Suppressor macrophage treated with lipopolysaccharide for 1 hour (primary cell): Measurements from ENCODE around the gene PLXNB1.

ENCODE experiments used
- DNase-seq, 3 donors: peaks; one replicate each; pipeline ENCODE4 v3.0.0-alpha.2; 2020 to 2022

PLXNB1 gene

DNA sequence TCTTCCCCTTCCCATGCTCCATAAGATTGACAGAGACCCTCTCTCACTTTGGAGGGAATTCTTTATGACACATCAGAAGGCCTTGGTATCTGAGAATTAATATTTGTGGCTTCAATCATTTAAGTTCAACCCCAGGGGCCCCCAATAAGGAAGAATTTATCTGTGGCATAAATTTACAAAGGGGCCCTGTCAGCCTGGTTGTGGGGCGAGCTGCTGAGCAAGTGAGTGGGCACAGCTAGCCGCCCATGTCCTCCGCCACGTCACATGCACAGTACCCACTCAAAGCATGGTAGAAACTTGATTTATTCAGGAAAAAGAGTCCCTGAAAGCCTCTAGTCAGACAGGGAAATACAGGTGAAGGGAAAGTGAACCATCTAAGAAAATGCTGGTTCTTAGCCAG, 13.3 kb downstream of the PLXNB1 start:
- no peak for DNase-seq

DNA sequence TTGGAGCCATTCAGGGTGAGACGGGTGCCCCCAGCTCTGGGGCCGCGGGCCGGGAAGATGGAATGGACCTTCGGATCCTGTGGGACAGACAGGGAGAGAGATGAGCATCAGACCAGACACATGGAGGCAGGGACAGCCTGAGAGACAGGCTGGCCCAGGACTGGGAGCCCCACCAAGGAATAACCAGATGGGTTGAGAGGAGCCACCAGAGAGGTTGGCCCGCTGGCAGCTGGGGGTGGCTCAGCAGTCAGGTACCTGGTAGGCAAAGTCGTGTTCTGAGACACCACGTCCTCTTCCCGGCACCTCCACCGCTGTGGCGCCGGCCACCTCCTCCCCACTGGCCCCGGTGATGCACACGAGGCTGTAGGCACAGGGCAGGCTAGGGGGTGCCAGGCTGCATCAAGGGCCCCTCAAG, 13.8 kb downstream of the PLXNB1 start:
- no peak for DNase-seq

DNA sequence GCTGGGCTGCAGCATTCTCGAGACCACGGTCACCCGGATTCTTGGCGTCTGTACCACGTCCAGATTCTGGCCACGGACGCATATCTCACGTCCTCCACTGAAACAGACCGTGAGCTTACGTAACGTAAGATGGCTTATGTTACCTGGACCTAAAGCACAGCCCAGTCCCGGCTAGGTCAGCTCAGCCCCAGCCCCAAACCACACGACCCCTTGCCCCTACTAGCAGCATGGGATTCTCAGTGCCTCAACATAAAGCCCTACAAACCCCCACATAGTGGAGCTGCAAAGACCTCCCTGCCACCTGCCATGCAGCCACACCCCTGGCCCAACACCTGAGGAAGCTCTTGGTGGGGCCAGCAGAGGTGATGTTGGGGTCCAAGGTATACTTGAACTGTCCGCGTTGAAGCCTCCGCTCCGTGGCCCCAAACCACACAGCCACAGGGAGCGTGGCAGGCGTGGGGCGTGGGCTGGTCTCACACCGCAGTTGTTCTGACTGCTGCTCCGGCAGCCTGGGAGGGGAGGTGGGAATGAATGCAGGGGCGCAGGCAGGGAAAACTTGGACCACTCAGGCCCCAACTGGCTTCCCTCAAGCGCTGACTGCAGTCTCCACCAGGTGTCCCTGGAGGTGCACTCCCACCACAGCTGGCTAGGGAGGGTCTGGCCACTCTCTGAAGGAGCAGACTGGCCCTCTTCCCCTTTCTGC, 14.5 kb downstream of the PLXNB1 start:
- DNase-seq = no peak

DNA sequence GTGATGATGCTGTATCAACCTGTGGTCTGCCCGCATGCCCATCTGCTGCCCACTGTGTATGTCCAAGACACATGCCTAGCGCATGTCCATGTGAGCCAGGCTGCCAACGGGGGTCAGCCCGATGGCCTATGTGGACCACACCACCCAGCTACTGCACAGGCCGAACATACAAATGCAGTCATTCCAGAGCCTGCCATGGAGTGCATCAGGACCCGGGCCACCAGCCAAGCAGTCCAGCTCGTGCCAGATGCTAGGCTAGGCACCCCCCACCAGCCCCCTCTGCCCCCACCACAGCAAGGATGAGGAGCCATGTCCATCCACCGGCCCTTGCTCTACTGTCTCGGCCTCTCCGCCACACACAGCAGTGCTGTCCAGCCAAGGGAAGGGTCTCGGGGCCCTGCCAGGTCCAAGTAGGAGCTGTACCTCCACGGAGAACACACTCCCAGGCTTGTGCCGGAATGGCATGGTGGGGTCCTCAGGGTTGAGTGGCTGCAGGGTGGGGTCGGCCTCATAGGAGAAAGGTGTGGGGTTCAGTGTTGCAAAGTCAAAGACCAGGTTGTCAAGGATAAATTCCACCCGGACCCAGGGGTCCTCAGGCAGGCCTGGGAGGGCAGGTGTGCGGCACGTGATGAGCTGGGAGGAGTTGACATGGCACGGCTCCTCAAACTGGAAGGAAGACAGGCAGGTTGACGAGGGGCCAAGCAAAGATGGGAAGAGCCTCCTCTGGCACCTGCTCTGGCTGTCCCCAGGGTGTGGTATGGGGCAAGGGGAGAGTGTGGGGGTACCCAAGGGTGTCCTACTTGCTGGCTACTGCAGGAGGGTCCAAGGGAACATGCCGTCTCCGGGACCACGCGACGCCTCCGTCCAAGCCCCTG, 15.3 kb downstream of the PLXNB1 start:
- DNase-seq = no peak

DNA sequence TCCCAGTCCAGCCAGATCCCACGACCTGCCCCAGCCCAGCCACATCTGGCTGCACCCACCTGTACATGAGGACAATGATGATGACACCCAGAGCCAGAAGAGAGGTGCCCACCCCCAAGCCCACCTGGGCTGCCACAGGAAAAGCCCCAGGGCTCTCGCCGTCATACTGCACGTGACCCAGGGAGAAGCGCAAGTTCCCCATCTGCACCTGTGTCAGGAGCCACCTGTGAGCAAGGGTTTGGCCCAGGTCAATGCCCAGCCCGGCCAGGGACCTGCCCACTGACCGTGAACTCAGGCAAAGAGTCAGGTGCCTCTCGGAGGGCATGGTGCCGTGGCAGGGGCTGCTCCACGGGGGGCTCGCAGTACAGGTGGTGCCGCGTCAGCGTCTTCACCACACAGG, 16.3 kb downstream of the PLXNB1 start:
- no peak for DNase-seq

DNA sequence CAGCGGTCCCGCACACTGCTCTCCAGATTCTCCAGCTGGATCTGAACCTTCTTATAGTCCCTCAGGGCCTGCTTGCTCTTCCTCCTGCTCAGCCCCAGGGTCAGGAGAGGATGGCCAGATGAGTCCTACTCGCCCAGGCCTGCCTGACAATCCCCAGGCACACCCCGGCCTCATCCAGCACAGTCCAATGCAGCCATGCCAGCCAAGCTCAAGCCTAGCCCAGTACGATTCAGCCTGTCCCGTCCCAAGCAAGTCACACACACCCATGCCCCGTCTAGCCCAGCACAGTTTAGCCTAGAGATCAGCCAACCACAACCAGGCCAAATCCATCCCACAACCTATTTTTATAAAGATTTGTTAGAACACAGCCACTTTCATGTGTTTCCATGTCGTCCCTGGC, 16.8 kb downstream of the PLXNB1 start:
- no peak for DNase-seq

DNA sequence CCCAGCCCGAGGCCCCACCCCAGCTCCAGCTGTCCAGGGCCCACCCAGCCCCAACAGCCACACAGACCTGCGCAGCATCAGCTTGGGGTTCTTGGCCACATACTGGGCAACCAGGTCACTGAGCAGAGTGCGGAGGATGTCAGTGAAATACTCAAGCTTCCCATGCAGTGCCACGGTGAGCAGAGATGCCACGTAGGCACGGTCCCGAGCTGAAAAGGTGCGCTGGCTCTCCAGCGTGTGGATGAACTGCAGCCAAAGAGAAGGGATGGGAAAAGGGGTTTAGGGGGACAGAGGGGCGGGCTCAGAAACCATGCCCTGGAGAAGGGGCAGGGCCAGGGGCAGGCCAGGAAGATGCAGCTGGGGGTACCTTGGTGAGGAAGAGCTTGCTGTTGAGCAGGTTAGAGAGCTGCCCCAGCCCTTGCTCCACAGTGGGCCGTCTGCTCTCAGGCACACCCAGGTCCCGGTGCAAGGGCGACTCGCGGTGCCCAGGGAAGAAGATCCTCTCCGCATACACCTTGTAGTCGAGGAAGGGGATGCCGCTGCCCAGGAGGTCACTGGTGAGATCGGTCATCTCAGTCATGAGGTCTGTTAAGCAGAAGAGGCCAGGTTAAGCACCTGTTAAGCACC, 17.4 kb downstream of the PLXNB1 start:
- DNase-seq = no peak

DNA sequence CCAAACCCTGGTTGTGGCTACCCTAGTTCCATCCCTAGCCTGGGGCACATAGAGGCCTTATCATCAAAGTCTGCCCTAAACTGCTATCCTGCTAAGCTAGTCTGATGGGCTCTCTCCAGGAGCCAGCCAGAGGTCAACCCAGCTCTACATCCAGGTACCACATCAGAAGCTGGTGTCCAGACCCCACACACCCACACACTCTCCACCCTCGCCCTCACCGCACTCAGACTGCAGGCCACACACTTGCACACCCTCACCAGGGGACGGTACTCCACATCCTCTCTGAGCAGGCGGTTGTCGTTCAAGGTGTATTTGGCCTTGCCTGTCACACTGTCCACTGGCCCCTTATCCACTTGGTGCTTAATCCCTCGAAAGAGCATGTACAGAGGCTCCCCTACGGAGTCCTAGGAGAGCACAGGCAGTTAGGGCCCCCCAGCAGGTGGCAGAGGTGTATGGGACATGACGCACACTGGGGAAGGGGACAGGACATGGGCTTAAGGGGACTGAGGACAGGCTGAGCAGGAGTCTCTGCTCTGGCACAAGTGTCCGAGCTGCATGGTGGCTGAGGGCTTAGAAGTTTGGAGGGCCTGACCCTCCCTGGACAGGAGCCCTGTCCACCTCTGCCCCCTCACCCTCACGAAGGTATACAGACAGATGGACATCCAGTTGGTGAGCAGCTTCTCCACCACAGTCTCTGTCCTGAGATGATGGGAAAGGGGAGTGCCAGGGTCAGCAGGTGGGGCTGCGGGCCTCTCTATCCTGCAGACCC, 18.1 kb downstream of the PLXNB1 start:
- no peak for DNase-seq

DNA sequence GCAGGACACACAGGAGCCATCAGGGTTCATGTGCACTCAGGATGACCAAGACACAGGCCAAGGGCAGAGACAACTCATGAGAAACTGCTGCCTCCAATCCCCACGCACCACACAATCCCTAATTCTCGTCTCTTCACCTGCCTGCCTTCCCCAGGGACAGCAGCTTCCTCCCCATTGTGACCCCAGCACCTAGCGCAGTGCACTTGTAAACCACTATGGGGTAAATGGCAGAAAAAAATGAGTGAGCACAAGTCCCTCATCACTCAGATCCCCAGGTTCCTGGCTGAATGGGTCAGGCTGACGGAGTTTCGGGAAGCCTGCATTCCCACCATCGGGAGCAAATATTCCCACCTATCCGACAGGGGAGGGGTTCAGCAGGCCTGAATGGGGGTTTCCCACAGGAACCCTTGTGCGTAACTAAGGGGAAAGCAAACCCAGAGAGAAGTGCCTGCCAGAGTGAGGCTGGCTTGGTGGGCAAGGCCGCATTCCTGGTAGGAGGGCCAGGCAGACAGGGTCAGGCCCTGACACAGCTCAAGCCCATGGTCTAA, 18.8 kb downstream of the PLXNB1 start:
- DNase-seq = no peak

DNA sequence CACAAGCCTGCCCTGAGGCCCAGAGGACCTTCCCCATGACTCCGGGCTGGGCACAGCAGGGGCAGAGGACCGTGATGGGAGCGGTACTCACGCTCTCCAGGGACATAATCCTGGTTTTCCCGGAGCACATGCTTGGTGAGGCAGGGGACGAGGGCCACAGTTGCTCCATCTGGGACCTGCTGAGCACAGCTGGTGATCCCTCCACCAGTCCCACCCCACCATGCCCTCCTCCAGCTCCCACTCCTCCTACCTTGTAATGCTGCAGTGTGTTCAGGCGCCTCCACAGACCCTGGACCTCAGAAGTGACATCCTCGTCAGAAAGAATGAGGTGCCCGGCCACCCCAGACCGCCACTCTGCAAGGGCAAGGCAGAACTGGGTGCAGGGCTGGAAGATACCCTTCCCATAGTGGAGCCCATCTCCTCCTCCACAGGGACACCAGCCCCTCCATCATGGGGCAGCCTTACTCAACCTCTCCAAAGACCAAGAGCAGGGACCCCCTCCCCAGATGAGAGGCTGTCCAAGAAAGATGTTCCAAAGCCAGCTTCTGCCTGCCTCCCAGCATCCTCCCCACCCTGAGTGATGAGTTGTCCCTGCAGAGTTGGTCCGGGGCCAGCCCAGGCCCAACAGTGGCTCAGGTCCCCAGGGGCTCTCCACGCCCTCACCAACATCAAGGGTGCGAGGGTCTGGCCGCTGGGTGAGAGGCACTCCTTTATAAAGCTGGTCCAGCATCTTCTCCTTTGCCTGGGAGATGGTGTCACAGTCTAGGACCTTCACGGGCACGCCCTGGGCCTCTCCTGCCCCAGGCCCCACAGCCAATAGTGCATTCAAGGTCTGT, 19.5 kb downstream of the PLXNB1 start:
- no peak for DNase-seq

DNA sequence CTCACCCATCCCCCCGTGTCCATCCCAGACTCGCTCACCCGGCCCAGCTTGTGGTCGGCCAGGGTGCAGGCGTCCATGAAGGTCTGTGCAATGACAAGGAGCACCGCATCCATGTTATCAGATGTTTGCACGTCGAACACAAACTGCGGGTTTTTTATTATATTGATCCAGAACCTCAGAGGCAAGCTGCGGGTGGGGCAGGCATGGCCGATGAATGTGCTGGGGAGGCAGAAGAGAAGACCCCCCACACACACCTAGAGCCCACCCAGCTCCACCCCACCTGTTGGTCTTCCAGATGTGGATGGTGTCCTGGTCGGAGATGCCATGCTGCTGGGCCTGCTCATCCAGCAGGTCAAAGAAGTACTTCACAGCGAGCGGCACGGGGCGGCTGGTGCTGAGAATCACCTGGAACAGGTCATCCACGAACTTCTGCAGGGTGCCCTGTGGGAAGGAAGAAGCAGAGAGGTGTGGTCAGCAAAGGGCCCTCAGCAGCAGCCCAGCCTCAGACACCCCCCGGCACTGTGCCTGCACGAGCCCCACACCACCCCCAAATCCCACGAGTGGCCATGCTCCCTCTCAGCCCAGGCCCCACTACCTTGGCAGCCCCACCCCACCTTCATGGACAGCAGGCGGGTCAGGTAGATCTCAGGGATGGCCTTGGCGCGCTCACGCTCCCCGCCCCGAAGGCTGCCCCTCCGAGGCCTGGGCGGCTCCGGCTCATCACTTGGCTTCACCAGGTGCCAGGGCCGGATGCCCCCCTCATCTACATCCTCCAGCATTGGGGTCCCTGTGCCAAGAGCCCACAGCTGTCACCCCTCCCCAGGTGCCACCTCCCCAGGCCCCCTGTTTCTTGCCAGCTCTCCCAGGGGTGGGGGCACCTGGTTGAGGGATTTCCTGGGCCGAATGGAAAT, 20.3 kb downstream of the PLXNB1 start:
- no peak for DNase-seq

DNA sequence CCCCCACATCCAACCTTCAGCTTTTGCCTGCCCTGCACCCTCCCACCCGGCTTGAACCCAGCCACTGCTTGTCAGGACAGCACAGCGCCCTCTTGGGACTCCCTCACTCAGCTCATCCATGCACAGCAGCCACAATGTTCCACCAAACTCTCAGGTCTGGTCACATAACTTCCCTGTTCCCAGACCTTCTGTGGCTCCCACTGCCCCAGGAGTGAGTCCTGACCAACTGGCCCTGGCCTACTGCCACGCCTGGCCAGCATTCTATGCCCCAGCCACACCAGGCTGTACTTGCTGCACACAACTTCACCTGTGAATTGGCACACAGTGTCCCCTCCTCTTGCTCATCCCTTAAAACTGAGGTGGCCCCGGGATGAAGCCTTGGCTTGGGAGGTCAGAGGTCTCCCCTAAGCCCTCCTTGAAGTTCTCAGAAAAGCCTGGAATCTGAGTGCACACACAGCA, 21.0 kb downstream of the PLXNB1 start:
- DNase-seq = peak in 1 of 3 donors; percentile 13

DNA sequence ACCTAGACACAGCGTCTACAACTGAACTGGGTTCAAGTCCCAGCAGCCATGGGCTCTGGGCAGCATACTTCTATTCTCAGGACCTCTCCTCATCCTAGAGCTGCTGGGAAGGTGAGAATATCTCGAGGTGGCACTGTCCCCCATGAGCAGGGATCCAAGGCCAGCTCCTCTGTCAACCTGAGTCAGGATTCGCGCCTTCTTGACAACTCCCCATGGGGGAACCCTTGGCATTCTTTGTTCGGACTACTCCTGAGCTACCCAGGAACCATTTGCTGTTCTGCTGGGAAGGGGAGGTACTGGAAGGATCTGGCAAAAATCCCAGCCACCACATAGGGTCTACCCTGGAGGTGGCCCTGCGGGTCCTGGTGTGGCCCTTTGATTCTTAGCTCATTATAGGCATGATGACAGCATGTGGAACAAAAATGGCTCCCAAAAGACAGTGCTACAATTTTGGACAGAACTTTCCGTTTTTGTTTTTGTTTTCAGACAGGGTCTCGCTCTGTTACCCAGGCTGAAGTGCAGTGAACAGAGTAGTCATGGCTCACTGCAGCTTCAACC, 22.3 kb downstream of the PLXNB1 start:
- DNase-seq = no peak

DNA sequence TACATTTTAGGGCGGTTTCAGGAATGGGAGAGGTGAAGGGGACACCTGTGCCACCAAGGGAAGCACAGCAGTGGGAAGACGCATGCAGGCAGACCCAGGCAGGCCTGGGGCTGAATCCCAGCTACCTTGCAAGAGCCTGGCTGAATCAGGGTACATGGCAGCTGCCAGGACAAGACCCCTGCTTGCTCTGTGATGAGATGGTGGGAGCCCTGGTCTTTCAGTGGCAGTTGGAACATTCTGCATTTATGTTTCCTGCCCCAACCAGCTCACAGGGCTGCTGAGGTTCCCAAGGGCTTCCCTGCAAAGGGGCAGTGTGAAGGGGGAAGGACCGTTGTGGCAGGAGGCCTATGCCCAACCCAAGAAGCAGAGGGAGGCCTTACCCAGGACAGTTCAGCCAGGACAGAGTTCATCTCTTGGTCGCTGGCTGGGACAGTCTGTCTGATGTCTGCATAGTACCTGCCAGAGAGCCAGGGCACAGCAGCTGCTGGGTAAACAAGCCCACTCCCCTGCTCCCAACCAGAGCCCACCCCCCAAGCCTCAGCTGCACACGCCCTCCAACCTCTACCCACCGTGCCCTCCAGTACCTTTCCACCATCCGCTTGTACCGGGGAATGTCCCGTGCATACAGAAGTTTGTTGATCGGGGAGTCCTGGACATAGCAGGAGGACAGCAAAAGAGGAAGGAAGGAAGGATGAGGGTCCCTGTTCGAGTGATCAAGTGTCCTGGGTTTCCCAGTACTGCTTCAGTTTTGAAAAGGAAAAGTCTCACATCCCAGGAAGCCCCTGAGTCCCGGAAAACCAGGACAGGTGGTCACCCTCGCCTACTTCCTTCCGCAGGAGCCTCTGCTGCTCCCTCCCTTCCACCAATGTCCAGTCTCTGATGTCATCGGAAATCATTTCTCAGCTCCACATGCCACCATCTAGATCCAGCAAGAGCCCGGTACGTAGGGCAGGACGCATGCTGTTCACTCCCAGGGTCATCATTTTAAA, 23.1 kb downstream of the PLXNB1 start:
- DNase-seq = no peak

DNA sequence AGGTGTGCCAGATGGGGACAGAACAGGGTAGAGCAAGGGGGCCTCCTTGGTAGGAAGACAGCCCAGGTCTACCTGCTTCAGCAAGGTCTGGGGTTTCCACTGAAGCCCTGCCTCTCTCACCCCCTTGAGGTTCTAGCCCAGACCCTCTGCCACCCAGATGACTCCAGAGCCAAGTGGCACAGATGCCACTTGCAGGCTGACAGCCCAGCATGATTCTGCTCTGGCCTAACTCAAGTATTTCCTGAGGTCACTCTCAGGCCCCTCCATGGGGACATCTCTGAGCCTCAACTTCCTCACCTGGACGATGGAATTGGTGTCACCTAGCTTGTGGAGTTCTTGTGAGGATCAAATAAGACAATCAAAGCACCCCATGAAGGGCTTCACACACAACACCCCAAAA, 23.9 kb downstream of the PLXNB1 start:
- DNase-seq = no peak

DNA sequence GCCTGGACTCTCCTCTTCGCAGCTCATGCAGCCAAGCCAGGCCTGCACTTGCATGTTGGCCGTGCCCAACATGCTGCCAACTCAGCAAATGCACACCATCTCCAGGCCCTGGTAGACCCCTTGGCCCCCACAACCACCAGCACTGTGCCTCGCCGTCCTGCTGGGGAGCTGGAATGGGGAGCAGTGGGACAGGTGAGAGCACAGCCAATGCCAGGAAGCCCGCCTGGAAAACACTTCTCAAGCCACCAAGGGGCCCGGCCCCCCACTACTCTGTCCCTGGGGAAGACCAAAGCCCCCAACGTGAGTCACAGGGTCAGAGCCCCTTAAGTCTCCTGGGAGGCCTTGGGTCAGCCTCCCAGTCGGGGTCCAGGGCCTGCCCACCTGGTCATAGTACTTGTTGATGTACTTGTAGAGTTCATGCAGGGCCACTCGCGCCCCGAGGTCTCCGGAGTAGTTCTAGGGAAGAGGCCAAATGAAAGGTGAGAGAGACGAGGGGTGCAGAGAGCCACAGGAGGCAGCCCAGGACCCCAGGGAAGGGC, 24.5 kb downstream of the PLXNB1 start:
- no peak for DNase-seq

DNA sequence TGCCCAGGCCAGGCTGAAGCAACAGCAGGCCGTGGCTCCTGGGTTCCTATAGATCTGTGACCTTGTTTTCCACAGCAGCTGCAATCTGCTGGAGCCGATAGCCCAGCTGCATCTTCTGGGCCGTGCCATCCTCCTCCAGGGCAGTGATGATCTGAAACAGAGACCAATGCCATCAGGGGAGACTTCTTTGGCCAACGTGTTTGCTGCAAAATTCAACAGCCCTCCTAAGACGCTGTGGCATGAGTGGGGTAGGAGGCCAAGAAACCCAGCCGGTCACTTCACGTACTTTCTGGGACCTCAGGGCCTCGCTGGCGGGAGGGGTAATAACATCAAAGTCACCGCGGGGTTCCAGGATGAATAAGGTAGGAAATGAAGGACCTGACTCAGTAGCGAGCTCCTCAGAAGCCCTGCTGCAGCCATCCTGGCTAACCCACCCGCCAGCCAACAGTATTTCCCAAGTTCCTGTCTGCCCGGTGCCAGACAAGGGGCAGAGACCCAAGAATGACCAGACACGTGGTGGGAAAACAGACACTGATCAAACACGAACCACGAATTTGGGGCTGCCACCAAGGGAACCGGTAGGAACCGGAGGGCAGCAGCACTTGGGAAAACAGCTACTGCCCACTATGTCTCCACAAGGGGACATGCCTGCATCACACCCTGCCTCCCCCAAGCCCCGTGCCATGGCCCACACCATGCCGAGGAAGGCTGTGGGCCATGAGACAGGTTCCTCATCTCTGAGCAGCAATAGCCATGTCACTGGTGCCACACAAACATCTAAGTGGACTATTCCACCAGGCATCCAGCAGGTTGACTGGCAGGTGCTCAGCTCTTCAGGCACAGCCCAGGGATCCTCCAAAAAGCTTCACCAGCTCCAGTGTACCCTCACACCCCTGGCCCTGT, 25.2 kb downstream of the PLXNB1 start:
- no peak for DNase-seq
